ENCODE measurements around the gene MLLT6.

The MLLT6 gene

GRCh38 chr17:38729886-38730525, 24.9 kb downstream of the MLLT6 start, which contains the start of gene CISD3:
Gene CISD3, plus strand, starts transcription at chr17:38730341. Its CDS starts 18 bp downstream, at chr17:38730359.
- peak within 1 kb of the TSS; percentile 83 for H3K4me3 ChIP-seq (replicated peaks; ENCODE audit: low read depth, low read length)
- DNase-seq (ENCODE audit: extremely low read depth, low read depth): no peak
- peak; percentile 24 for TF ChIP-seq CTCF (IDR thresholded peaks at IDR 0.05; ENCODE audit: low read depth, low read length, missing control alignments)

DNA sequence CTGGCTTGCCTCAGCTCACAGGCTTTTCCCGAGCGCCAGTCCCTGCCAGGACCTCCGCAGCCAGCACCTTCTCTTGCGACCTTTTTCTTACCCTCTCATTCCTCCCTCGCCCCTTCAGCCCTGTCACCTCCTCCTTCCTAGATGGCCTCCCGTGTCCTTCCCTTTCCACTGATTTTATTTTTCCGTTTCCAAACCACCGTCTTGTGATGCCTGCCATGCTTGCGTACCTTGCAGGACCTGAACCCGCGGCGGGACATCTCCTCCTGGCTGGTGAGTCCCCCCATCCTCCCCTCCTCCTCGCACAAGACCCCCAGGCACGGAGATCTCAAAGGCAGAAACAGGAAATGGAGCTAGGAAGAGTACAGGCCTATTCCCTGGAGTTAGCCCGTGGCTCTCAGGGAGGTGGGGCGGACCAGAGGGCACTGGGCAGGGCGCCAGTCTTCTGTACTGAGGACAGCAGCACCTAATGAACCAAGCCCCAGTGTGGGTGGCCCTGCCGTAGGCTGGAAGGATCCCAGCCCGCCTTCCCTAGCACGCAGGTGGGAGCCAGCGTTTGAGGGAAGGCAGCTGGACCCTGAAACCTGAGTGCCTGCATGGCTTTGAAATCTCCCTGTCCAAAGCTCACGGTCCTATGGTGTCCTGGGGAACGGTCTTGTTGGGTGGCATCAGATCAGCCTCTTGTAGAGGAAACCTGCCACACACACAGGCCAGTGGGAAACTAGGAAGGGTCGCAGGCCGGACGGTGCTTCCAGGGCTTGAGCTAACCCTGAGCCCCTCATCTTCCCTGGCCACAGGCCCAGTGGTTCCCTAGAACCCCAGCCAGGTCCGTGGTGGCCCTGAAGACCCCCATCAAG, 25.7 kb downstream of the MLLT6 start:
- DNase-seq (ENCODE audit: extremely low read depth, low read depth): no peak
- no peak for TF ChIP-seq CTCF (IDR thresholded peaks at IDR 0.05; ENCODE audit: low read depth, low read length, missing control alignments)
- H3K4me3 ChIP-seq (replicated peaks; ENCODE audit: low read depth, low read length): peak overlapping the region; percentile 83

- peak overlapping the region; percentile 83 for H3K4me3 ChIP-seq (replicated peaks; ENCODE audit: low read depth, low read length)
- DNase-seq (ENCODE audit: extremely low read depth, low read depth): no peak
- no peak for TF ChIP-seq CTCF (IDR thresholded peaks at IDR 0.05; ENCODE audit: low read depth, low read length, missing control alignments)
Measured at GRCh38 chr17:38731526-38732294, 26.6 kb downstream of the MLLT6 start.

- TF ChIP-seq CTCF (IDR thresholded peaks at IDR 0.05; ENCODE audit: low read depth, low read length, missing control alignments): no peak
- peak overlapping the region; percentile 83; the same call in 1 of the 2 replicates for H3K4me3 ChIP-seq (replicated peaks; ENCODE audit: low read depth, low read length)
- DNase-seq (ENCODE audit: extremely low read depth, low read depth): no peak
Measured at GRCh38 chr17:38732376-38733281, 27.6 kb downstream of the MLLT6 start.

GRCh38 chr17:38733282-38733981, 28.4 kb downstream of the MLLT6 start:
- TF ChIP-seq CTCF (IDR thresholded peaks at IDR 0.05; ENCODE audit: low read depth, low read length, missing control alignments): no peak
- DNase-seq (ENCODE audit: extremely low read depth, low read depth): no peak
- no peak overlapping the region for H3K4me3 ChIP-seq (replicated peaks; ENCODE audit: low read depth, low read length)

Data from HFF-Myc (cell line).